Naive thymus-derived CD4-positive, alpha-beta T cell (primary cell): ENCODE data around the gene ROBO1. TPM values are rescaled to one million over a fixed set of nuclear protein-coding genes. Genes with fewer than 3 reads are reported as not detected.

Experiments
- ATAC-seq: fragments of 150-1000 bp; cut with Tn5 transposase; 2 replicates; pipeline ENCODE4 v1.10.0; 2021; ENCODE audit warnings: mild to moderate bottlenecking, moderate library complexity
- CTCF ChIA-PET: fragments of 350-600 bp; sonication (Branson Sonifier 250); formaldehyde crosslinking; loops from one replicate; lab custom pipeline; 2021; ENCODE audit warnings: antibody characterized with exemption; lab: Charles Lee
- POLR2A ChIA-PET: fragments of 350-600 bp; sonication (Branson Sonifier 250); formaldehyde crosslinking; loops from one replicate; lab custom pipeline; 2021; ENCODE audit warnings: antibody characterized with exemption, inconsistent platforms; lab: Charles Lee
- DNase-seq, 9 donors: peaks; one replicate each; pipeline versions ENCODE4 v3.0.0 to v3.0.0-alpha.2; 2020 to 2022; ENCODE audit warnings: mixed read lengths in 1 of 9
- H3K27ac ChIP-seq: one replicate; pipeline ENCODE4 v1.7.0; 2013; ENCODE audit warnings: mild to moderate bottlenecking, low read depth, low read length, moderate library complexity
- H3K27me3 ChIP-seq, 2 donors: one replicate each; pipeline ENCODE4 v1.7.0; 2013; ENCODE audit warnings: low read length in 2 of 2, mild to moderate bottlenecking in 2 of 2, moderate library complexity in 2 of 2; ENCODE audit not compliant: control insufficient read depth in 2 of 2, insufficient read depth in 2 of 2
- H3K36me3 ChIP-seq, 3 experiments: 1 replicate in 2 of 3; 2 replicates in 1 of 3; pipeline ENCODE4 v1.7.0; 2013; ENCODE audit warnings: low read length in 3 of 3, mild to moderate bottlenecking in 3 of 3, moderate library complexity in 1 of 3; ENCODE audit not compliant: insufficient read depth in 3 of 3, control insufficient read depth in 2 of 3
- H3K4me1 ChIP-seq, 2 donors: one replicate each; pipeline ENCODE4 v1.7.0; 2013; ENCODE audit warnings: low read length in 2 of 2, mild to moderate bottlenecking in 2 of 2, moderate library complexity in 1 of 2; ENCODE audit not compliant: control insufficient read depth in 2 of 2, insufficient read depth in 2 of 2
- H3K4me3 ChIP-seq: 2 replicates; pipeline ENCODE4 v1.7.0; 2013; ENCODE audit warnings: mild to moderate bottlenecking, low read length
- H3K9me3 ChIP-seq, 3 experiments: 1 replicate in 2 of 3; 2 replicates in 1 of 3; pipeline ENCODE4 v1.7.0; 2013; ENCODE audit warnings: low read length in 3 of 3; ENCODE audit not compliant: control insufficient read depth in 2 of 3
- H3K27ac Mint-ChIP-seq, 9 donors: one replicate each; pipeline ENCODE4 v1.8.0; 2020 to 2022; ENCODE audit warnings: mixed read lengths in 9 of 9, mild to moderate bottlenecking in 8 of 9, moderate library complexity in 5 of 9, inconsistent platforms in 2 of 9
- H3K27me3 Mint-ChIP-seq, 5 donors: one replicate each; pipeline ENCODE4 v1.8.0; 2021 to 2022; ENCODE audit warnings: mixed read lengths in 5 of 5, mild to moderate bottlenecking in 1 of 5
- H3K36me3 Mint-ChIP-seq, 5 donors: one replicate each; pipeline ENCODE4 v1.8.0; 2020 to 2022; ENCODE audit warnings: mixed read lengths in 5 of 5, mild to moderate bottlenecking in 3 of 5, inconsistent platforms in 1 of 5
- H3K4me1 Mint-ChIP-seq, 7 donors: one replicate each; pipeline ENCODE4 v1.8.0; 2020 to 2022; ENCODE audit warnings: mixed read lengths in 7 of 7, mild to moderate bottlenecking in 3 of 7, inconsistent platforms in 1 of 7
- H3K4me3 Mint-ChIP-seq, 10 donors: one replicate each; pipeline ENCODE4 v1.8.0; 2020 to 2022; ENCODE audit warnings: mild to moderate bottlenecking in 10 of 10, mixed read lengths in 10 of 10, moderate library complexity in 6 of 10, inconsistent platforms in 2 of 10
- H3K9me3 Mint-ChIP-seq, 11 donors: one replicate each; pipeline ENCODE4 v1.8.0; 2020 to 2022; ENCODE audit warnings: mixed read lengths in 11 of 11, mild to moderate bottlenecking in 4 of 11, inconsistent platforms in 1 of 11, moderate library complexity in 1 of 11
- intact Hi-C, 2 donors: fragments of 100-400 bp; cut with micrococcal nuclease; formaldehyde crosslinking; loops; one replicate each; pipeline ENCODE4 v1.15.1; 2023
- polyA plus RNA-seq, 2 donors: library from polyadenylated mRNA; unstranded; fragments of 300-500 nt; fragmentation: Illumina TruSeq; gene quantifications; one replicate each; pipeline ENCODE4 v1.2.3, GENCODE V29; 2021
- total RNA-seq, 6 experiments: library from RNA in 5 of 6; stranded (reverse) in 5 of 6; gene quantifications; 1 replicate in 5 of 6; 2 replicates in 1 of 6; pipeline ENCODE4 v1.2.3 and lab custom pipeline; 2021 to 2026

The ROBO1 gene
- total and polyA plus RNA-seq, 7 experiments from 2014 or later, result 0.08 to 0.59 (median 0.26) TPM; not detected in 2

- Histone ChIP-seq H3K27ac (no peak overlapping the region), H3K36me3 (no peaks in the 10 kb centered on the region), H3K9me3 (no peaks in the 10 kb centered on the region), H3K4me3 (no peak overlapping the region), H3K4me1 (no peaks in the 10 kb centered on the region), H3K27me3 (no peaks in the 10 kb centered on the region)
- no peak for ATAC-seq
- intact Hi-C loops, result no loop called here
- no peak for DNase-seq
- no peaks in the 10 kb centered on the region for H3K27me3 Mint-ChIP-seq
- H3K27ac Mint-ChIP-seq, result no peak overlapping the region
- H3K36me3 Mint-ChIP-seq, result no peaks in the 10 kb centered on the region
- no peak overlapping the region for H3K4me3 Mint-ChIP-seq
- ChIA-PET POLR2A (no interaction called here), CTCF (no interaction called here)
- H3K4me1 Mint-ChIP-seq, result no peaks in the 10 kb centered on the region
- peaks cover 0 to 22% (median 5%) of the 10 kb centered on the region in 11 donors for H3K9me3 Mint-ChIP-seq
Measured at GRCh38 chr3:78736863-78737262, 1030.9 kb downstream of the ROBO1 start.

- Mint-ChIP-seq H3K27ac (no peak overlapping the region), H3K4me3 (no peak overlapping the region), H3K4me1 (no peaks in the 10 kb centered on the region), H3K9me3 (peaks cover 0 to 19% (median 4%) of the 10 kb centered on the region in 11 donors), H3K27me3 (no peaks in the 10 kb centered on the region), H3K36me3 (no peaks in the 10 kb centered on the region)
- POLR2A ChIA-PET, result no interaction called here
- no peaks in the 10 kb centered on the region for H3K9me3 ChIP-seq
- ATAC-seq (no peak), DNase-seq (no peak)
- no peak overlapping the region for H3K27ac ChIP-seq
- H3K4me1 ChIP-seq, result no peaks in the 10 kb centered on the region
- no peak overlapping the region for H3K4me3 ChIP-seq
- no peaks in the 10 kb centered on the region for H3K27me3 ChIP-seq
- no peaks in the 10 kb centered on the region for H3K36me3 ChIP-seq
- CTCF ChIA-PET, result no interaction called here
- intact Hi-C loops, result no loop called here
Measured at GRCh38 chr3:78734048-78734637, 1033.7 kb downstream of the ROBO1 start.

- Mint-ChIP-seq H3K9me3 (peaks cover 0 to 19% (median 2%) of the 10 kb centered on the region in 11 donors), H3K4me1 (no peaks in the 10 kb centered on the region), H3K27ac (no peak overlapping the region), H3K4me3 (no peak overlapping the region), H3K27me3 (no peaks in the 10 kb centered on the region), H3K36me3 (no peaks in the 10 kb centered on the region)
- Histone ChIP-seq H3K27me3 (no peaks in the 10 kb centered on the region), H3K9me3 (no peaks in the 10 kb centered on the region), H3K4me3 (no peak overlapping the region), H3K27ac (no peak overlapping the region), H3K4me1 (no peaks in the 10 kb centered on the region), H3K36me3 (no peaks in the 10 kb centered on the region)
- DNase-seq, result no peak
- no peak for ATAC-seq
- CTCF ChIA-PET, result no interaction called here
- POLR2A ChIA-PET, result no interaction called here
- intact Hi-C loops, result no loop called here
Measured at GRCh38 chr3:78732893-78733292, 1034.9 kb downstream of the ROBO1 start.

- no peak for DNase-seq
- H3K36me3 ChIP-seq, result no peaks in the 10 kb centered on the region
- ChIA-PET POLR2A (no interaction called here), CTCF (no interaction called here)
- H3K27ac ChIP-seq, result no peak overlapping the region
- Mint-ChIP-seq H3K27me3 (no peaks in the 10 kb centered on the region), H3K36me3 (no peaks in the 10 kb centered on the region), H3K9me3 (peaks cover 0 to 19% (median 0%) of the 10 kb centered on the region in 11 donors), H3K4me1 (no peaks in the 10 kb centered on the region), H3K27ac (no peak overlapping the region), H3K4me3 (no peak overlapping the region)
- H3K27me3 ChIP-seq, result no peaks in the 10 kb centered on the region
- intact Hi-C loops, result no loop called here
- no peak overlapping the region for H3K4me3 ChIP-seq
- H3K9me3 ChIP-seq, result no peaks in the 10 kb centered on the region
- H3K4me1 ChIP-seq, result no peaks in the 10 kb centered on the region
- no peak for ATAC-seq
Measured at GRCh38 chr3:78732471-78732870, 1035.3 kb downstream of the ROBO1 start.

GRCh38 chr3:78729946-78730345, 1037.9 kb downstream of the ROBO1 start:
- no peak overlapping the region for H3K4me3 Mint-ChIP-seq
- CTCF ChIA-PET, result no interaction called here

GRCh38 chr3:78728406-78729145, 1039.2 kb downstream of the ROBO1 start:
- POLR2A ChIA-PET, result no interaction called here
- H3K4me3 ChIP-seq, result no peak overlapping the region
- no peaks in the 10 kb centered on the region for H3K27me3 Mint-ChIP-seq

More at GRCh38 chr3:78729946-78730345, 1037.9 kb downstream of the ROBO1 start:
- POLR2A ChIA-PET, result no interaction called here
- no peaks in the 10 kb centered on the region for H3K36me3 Mint-ChIP-seq
- peaks cover 0 to 13% (median 0%) of the 10 kb centered on the region in 11 donors for H3K9me3 Mint-ChIP-seq
- no peak for DNase-seq
- no peaks in the 10 kb centered on the region for H3K36me3 ChIP-seq
- H3K27me3 ChIP-seq, result no peaks in the 10 kb centered on the region
- no peak overlapping the region for H3K27ac Mint-ChIP-seq
- no peak for ATAC-seq
- no peaks in the 10 kb centered on the region for H3K4me1 Mint-ChIP-seq
- no peaks in the 10 kb centered on the region for H3K9me3 ChIP-seq
- H3K4me3 ChIP-seq, result no peak overlapping the region
- no peaks in the 10 kb centered on the region for H3K27me3 Mint-ChIP-seq
- H3K27ac ChIP-seq, result no peak overlapping the region
- intact Hi-C loops, result no loop called here
- H3K4me1 ChIP-seq, result no peaks in the 10 kb centered on the region

GRCh38 chr3:78726545-78726944, 1041.3 kb downstream of the ROBO1 start:
- Histone ChIP-seq H3K27me3 (no peaks in the 10 kb centered on the region), H3K4me3 (no peak overlapping the region), H3K27ac (no peak overlapping the region), H3K4me1 (no peaks in the 10 kb centered on the region), H3K9me3 (no peaks in the 10 kb centered on the region), H3K36me3 (no peaks in the 10 kb centered on the region)
- peaks cover 0 to 6% (median 0%) of the 10 kb centered on the region in 11 donors for H3K9me3 Mint-ChIP-seq
- POLR2A ChIA-PET, result no interaction called here
- DNase-seq, result no peak
- H3K4me1 Mint-ChIP-seq, result no peaks in the 10 kb centered on the region
- H3K36me3 Mint-ChIP-seq, result no peaks in the 10 kb centered on the region
- CTCF ChIA-PET, result no interaction called here
- no peaks in the 10 kb centered on the region for H3K27me3 Mint-ChIP-seq
- intact Hi-C loops, result no loop called here
- no peak overlapping the region for H3K27ac Mint-ChIP-seq
- no peak for ATAC-seq
- no peak overlapping the region for H3K4me3 Mint-ChIP-seq

More at GRCh38 chr3:78728406-78729145, 1039.2 kb downstream of the ROBO1 start:
- no peaks in the 10 kb centered on the region for H3K36me3 Mint-ChIP-seq
- no peaks in the 10 kb centered on the region for H3K4me1 Mint-ChIP-seq
- intact Hi-C loops, result no loop called here
- Histone ChIP-seq H3K9me3 (no peaks in the 10 kb centered on the region), H3K36me3 (no peaks in the 10 kb centered on the region), H3K27me3 (no peaks in the 10 kb centered on the region), H3K27ac (no peak overlapping the region), H3K4me1 (no peaks in the 10 kb centered on the region)
- no peak overlapping the region for H3K4me3 Mint-ChIP-seq
- ATAC-seq (no peak), DNase-seq (no peak)
- CTCF ChIA-PET, result no interaction called here
- peaks cover 0 to 13% (median 0%) of the 10 kb centered on the region in 11 donors for H3K9me3 Mint-ChIP-seq
- no peak overlapping the region for H3K27ac Mint-ChIP-seq
